EH (cell line): Measurements from ENCODE around the gene GLRX5.

Experiments
- DNase-seq: peaks from one replicate; pipeline ENCODE4 v3.0.0-alpha.2; 2015; ENCODE audit warnings: low read depth

Gene GLRX5

GRCh38 chr14:95534299-95535225 is at the start of gene GLRX5:
TSS of gene GLRX5 (plus strand) at chr14:95535050. CDS start at chr14:95535090, 40 bp downstream.
- DNase-seq: peak; percentile 100

GRCh38 chr14:95485222-95485819 is 49.5 kb upstream of the GLRX5 start:
- no peak for DNase-seq

GRCh38 chr14:95486875-95487668 is 47.8 kb upstream of the GLRX5 start:
- no peak for DNase-seq

GRCh38 chr14:95487669-95488084 is 47.2 kb upstream of the GLRX5 start:
- DNase-seq: no peak

- DNase-seq: peak; percentile 25
Measured at GRCh38 chr14:95488376-95489213, 46.3 kb upstream of the GLRX5 start.

- DNase-seq: peak; percentile 31
Measured at GRCh38 chr14:95489214-95490137, 45.4 kb upstream of the GLRX5 start.

GRCh38 chr14:95490138-95490509 is 44.7 kb upstream of the GLRX5 start:
- DNase-seq: no peak

- no peak for DNase-seq
Measured at GRCh38 chr14:95490727-95491451, 44.0 kb upstream of the GLRX5 start.

GRCh38 chr14:95491936-95492608 is 42.8 kb upstream of the GLRX5 start:
- DNase-seq: no peak

- no peak for DNase-seq
Measured at GRCh38 chr14:95493503-95493902, 41.3 kb upstream of the GLRX5 start.

GRCh38 chr14:95493976-95494375 is 40.9 kb upstream of the GLRX5 start:
- no peak for DNase-seq

GRCh38 chr14:95494456-95494855 is 40.4 kb upstream of the GLRX5 start:
- DNase-seq: no peak

- no peak for DNase-seq
Measured at GRCh38 chr14:95495076-95495475, 39.8 kb upstream of the GLRX5 start.

GRCh38 chr14:95495538-95496025 is 39.3 kb upstream of the GLRX5 start:
- DNase-seq: no peak

- peak; percentile 79 for DNase-seq
Measured at GRCh38 chr14:95496111-95496681, 38.7 kb upstream of the GLRX5 start.

- DNase-seq: peak; percentile 61
Measured at GRCh38 chr14:95496690-95497259, 38.1 kb upstream of the GLRX5 start.

- no peak for DNase-seq
Measured at GRCh38 chr14:95497561-95498011, 37.3 kb upstream of the GLRX5 start.
